Keratinocyte (primary cell): ENCODE data around the gene SDK1. TPM values are rescaled to one million over a fixed set of nuclear protein-coding genes. Genes with fewer than 3 reads are reported as not detected.

Source experiments
- DNase-seq: peaks from one replicate; pipeline ENCODE4 v3.0.0-alpha.2; 2011; ENCODE audit warnings: low read depth, missing footprints, low spot score
- FAIRE-seq: peaks from 2 replicates; lab custom pipeline; 2011; peaks lifted over from hg19 to GRCh38; lab: Jason Lieb, UNC
- H2AFZ ChIP-seq: 2 replicates; pipeline ENCODE4 v1.6.0; 2012; ENCODE audit warnings: low read length, control low read depth, inconsistent platforms; ENCODE audit not compliant: control insufficient read depth
- H3K27ac ChIP-seq: 2 replicates; pipeline ENCODE4 v1.5.1; 2011; ENCODE audit warnings: low read length; ENCODE audit not compliant: control insufficient read depth, insufficient read depth
- H3K27me3 ChIP-seq: 3 replicates; pipeline ENCODE4 v1.6.0; 2011; ENCODE audit warnings: low read length; ENCODE audit not compliant: control insufficient read depth, insufficient read depth; ENCODE audit errors: extremely low read depth
- H3K36me3 ChIP-seq, 2 experiments: 2 replicates in 1 of 2; 3 replicates in 1 of 2; pipeline ENCODE4 v1.5.1; 2011; ENCODE audit warnings: low read length in 2 of 2, mild to moderate bottlenecking in 1 of 2; ENCODE audit not compliant: control insufficient read depth in 2 of 2, insufficient read depth in 2 of 2; ENCODE audit errors: extremely low read depth in 1 of 2
- H3K4me1 ChIP-seq: 3 replicates; pipeline ENCODE4 v1.5.1; 2011; ENCODE audit warnings: low read length; ENCODE audit not compliant: control insufficient read depth, insufficient read depth; ENCODE audit errors: extremely low read depth
- H3K4me2 ChIP-seq: 3 replicates; pipeline ENCODE4 v1.6.0; 2011; ENCODE audit warnings: low read depth, low read length; ENCODE audit not compliant: control insufficient read depth, insufficient read depth; ENCODE audit errors: extremely low read depth
- H3K4me3 ChIP-seq, 3 experiments: fragments of 200-600 bp in 1 of 3; sonication (generic) in 1 of 3; 2 replicates in 2 of 3; 3 replicates in 1 of 3; pipeline ENCODE4 v1.5.1; 2011 to 2016; ENCODE audit warnings: low read length in 3 of 3, mild to moderate bottlenecking in 3 of 3, control low read depth in 2 of 3, inconsistent platforms in 1 of 3, low read depth in 1 of 3, mixed read lengths in 1 of 3, mixed run types in 1 of 3, moderate library complexity in 1 of 3; ENCODE audit not compliant: control insufficient read depth in 2 of 3, insufficient read depth in 2 of 3; ENCODE audit errors: extremely low read depth in 1 of 3
- H3K79me2 ChIP-seq: 2 replicates; pipeline ENCODE4 v1.6.0; 2012; ENCODE audit warnings: low read length; ENCODE audit not compliant: control insufficient read depth, insufficient read depth
- H3K9ac ChIP-seq: 3 replicates; pipeline ENCODE4 v1.6.0; 2011; ENCODE audit warnings: low read length; ENCODE audit not compliant: control insufficient read depth, insufficient read depth; ENCODE audit errors: extremely low read depth
- H3K9me1 ChIP-seq: 3 replicates; pipeline ENCODE4 v1.6.0; 2011; ENCODE audit warnings: low read length; ENCODE audit not compliant: control insufficient read depth, insufficient read depth; ENCODE audit errors: extremely low read depth
- H3K9me3 ChIP-seq: 2 replicates; pipeline ENCODE4 v1.5.1; 2012; ENCODE audit warnings: low read depth, low read length; ENCODE audit not compliant: control insufficient read depth
- H4K20me1 ChIP-seq: 3 replicates; pipeline ENCODE4 v1.6.0; 2011; ENCODE audit warnings: low read length; ENCODE audit not compliant: control insufficient read depth, insufficient read depth; ENCODE audit errors: extremely low read depth
- EZH2 ChIP-seq: IDR thresholded peaks from one replicate; pipeline ENCODE4 v1.6.1; 2012; ENCODE audit warnings: inconsistent platforms, mild to moderate bottlenecking, low read length, moderate library complexity
- dilution Hi-C: fragments of 300-500 bp; cut with MboI; formaldehyde crosslinking; loops from one replicate; pipeline ENCODE4 v1.7.0; 2020; ENCODE audit warnings: low sequenced_read_pairs; ENCODE audit not compliant: extremely low pct_ligation_motif_present
- polyA plus RNA-seq, 5 experiments: library from polyadenylated mRNA; depleted of rRNA in 3 of 5; stranded (reverse) in 3 of 5; stranded (forward) in 1 of 5; unstranded in 1 of 5; fragments of >200 nt; gene quantifications; 1 replicate in 1 of 5; 2 replicates in 3 of 5; 3 replicates in 1 of 5; pipeline versions ENCODE4 v1.2.1 to v1.2.3, GENCODE V29; 2011 to 2012; ENCODE audit warnings: missing spikeins in 2 of 5, low read depth in 1 of 5, low replicate concordance in 1 of 5
- TF ChIP-seq, protein P1 (sequence below), 3 experiments: IDR thresholded peaks in 1 of 3; conservative IDR thresholded peaks in 1 of 3; optimal IDR thresholded peaks in 1 of 3; 2 replicates in 2 of 3; 3 replicates in 1 of 3; pipeline versions ENCODE3 to v1.5.1; 2011; ENCODE audit warnings: low read length in 3 of 3, mild to moderate bottlenecking in 3 of 3, moderate library complexity in 2 of 3, control low read depth in 1 of 3, inconsistent platforms in 1 of 3; ENCODE audit not compliant: insufficient read depth in 2 of 3; ENCODE audit errors: extremely low read depth in 1 of 3

SDK1 gene
- polyA plus RNA-seq, 1 donor (not counting 4 experiments of a cell fraction or from before 2014, with no cell fraction given): 0.66 TPM

DNA sequence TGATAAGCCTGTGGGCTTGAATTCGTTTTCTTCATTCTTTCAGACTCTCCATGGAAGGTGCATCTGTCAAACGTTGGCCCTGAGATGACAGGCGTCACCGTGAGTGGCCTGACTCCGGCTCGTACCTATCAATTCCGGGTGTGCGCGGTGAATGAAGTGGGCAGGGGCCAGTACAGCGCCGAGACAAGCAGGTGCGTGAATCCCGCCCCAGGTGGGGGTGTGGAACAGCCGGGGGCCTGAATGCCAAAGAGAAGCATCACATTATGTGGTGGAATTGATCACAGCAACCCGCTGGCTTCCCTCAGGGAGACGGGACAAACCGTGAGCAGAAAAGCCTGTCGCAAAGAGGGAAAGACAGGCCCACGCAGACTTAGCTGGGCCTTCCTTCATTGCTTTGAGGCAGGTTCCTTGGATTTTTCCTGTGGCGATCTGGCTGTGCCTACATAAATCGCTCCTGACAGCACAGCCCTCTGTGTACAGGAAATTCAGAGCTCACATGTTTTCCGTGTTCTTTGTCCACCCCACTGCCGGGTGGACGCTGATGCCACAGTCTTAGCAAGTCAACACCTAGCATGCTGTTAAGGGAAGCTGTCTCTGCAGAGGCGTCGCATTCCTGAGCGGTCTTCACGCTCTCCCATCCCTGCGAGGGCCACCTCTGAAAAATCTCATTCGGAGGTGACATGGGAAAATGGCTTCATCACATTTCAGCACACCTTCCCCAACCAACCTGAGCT lies 710.0 kb downstream of the SDK1 start:
- no peaks in the 10 kb centered on the region for H3K79me2 ChIP-seq
- no peaks in the 10 kb centered on the region for H4K20me1 ChIP-seq
- peaks cover 0 to 5% of the 10 kb centered on the region in 2 experiments for H3K36me3 ChIP-seq
- H3K27me3 ChIP-seq: peaks cover 4% of the 10 kb centered on the region
- H3K4me2 ChIP-seq: no peak overlapping the region
- H3K9me3 ChIP-seq: no peaks in the 10 kb centered on the region
- dilution Hi-C loops: no loop called here
- FAIRE-seq (no peak), DNase-seq (no peak)
- no peaks in the 10 kb centered on the region for H3K9me1 ChIP-seq
- no peak overlapping the region for H3K9ac ChIP-seq
- H3K4me3 ChIP-seq: no peak overlapping the region
- H2AFZ ChIP-seq: no peak overlapping the region
- H3K27ac ChIP-seq: no peak overlapping the region
- H3K4me1 ChIP-seq: peaks cover 13% of the 10 kb centered on the region
- no peak for TF ChIP-seq EZH2
- TF ChIP-seq, protein P1, sequence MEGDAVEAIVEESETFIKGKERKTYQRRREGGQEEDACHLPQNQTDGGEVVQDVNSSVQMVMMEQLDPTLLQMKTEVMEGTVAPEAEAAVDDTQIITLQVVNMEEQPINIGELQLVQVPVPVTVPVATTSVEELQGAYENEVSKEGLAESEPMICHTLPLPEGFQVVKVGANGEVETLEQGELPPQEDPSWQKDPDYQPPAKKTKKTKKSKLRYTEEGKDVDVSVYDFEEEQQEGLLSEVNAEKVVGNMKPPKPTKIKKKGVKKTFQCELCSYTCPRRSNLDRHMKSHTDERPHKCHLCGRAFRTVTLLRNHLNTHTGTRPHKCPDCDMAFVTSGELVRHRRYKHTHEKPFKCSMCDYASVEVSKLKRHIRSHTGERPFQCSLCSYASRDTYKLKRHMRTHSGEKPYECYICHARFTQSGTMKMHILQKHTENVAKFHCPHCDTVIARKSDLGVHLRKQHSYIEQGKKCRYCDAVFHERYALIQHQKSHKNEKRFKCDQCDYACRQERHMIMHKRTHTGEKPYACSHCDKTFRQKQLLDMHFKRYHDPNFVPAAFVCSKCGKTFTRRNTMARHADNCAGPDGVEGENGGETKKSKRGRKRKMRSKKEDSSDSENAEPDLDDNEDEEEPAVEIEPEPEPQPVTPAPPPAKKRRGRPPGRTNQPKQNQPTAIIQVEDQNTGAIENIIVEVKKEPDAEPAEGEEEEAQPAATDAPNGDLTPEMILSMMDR (optimal IDR thresholded peaks at IDR 0.05 in 1 of 3, IDR thresholded peaks at IDR 0.05 in 1 of 3, conservative IDR thresholded peaks at IDR 0.05 in 1 of 3; ENCODE audit: extremely low read depth in 1 of 3, insufficient read depth in 2 of 3, low read length in 3 of 3): no peak

GRCh38 chr7:4013793-4014192 lies 712.7 kb downstream of the SDK1 start:
- Histone ChIP-seq H3K4me3 (no peak overlapping the region), H3K27ac (no peak overlapping the region), H4K20me1 (no peaks in the 10 kb centered on the region), H3K9ac (no peak overlapping the region), H2AFZ (no peak overlapping the region), H3K4me1 (no peaks in the 10 kb centered on the region), H3K4me2 (no peak overlapping the region), H3K36me3 (peaks cover 0 to 5% of the 10 kb centered on the region in 2 experiments), H3K9me1 (no peaks in the 10 kb centered on the region), H3K27me3 (peaks cover 4% of the 10 kb centered on the region), H3K9me3 (peaks cover under 1% of the 10 kb centered on the region), H3K79me2 (no peaks in the 10 kb centered on the region)
- FAIRE-seq (no peak), DNase-seq (no peak)
- dilution Hi-C loops: no loop called here
- TF ChIP-seq, protein P1 (optimal IDR thresholded peaks at IDR 0.05 in 1 of 3, IDR thresholded peaks at IDR 0.05 in 1 of 3, conservative IDR thresholded peaks at IDR 0.05 in 1 of 3; ENCODE audit: extremely low read depth in 1 of 3, insufficient read depth in 2 of 3, low read length in 3 of 3): no peak
- no peak for TF ChIP-seq EZH2
